Fibroblast of lung (primary cell): ENCODE results near the gene TRIM38.

Source experiments
- EZH2 ChIP-seq: IDR thresholded peaks from 2 replicates; pipeline ENCODE4 v1.5.1; 2012; ENCODE audit warnings: low read length, control low read depth, mild to moderate bottlenecking; ENCODE audit errors: missing control alignments
- TF ChIP-seq, protein P1 (sequence below), 2 donors: IDR thresholded peaks in 1 of 2; conservative IDR thresholded peaks in 1 of 2; 1 replicate in 1 of 2; 2 replicates in 1 of 2; pipeline ENCODE4 v1.5.1; 2011 to 2012; ENCODE audit warnings: low read length in 2 of 2, control low read depth in 1 of 2, inconsistent platforms in 1 of 2, low read depth in 1 of 2, mild to moderate bottlenecking in 1 of 2

- TF ChIP-seq, protein P1, sequence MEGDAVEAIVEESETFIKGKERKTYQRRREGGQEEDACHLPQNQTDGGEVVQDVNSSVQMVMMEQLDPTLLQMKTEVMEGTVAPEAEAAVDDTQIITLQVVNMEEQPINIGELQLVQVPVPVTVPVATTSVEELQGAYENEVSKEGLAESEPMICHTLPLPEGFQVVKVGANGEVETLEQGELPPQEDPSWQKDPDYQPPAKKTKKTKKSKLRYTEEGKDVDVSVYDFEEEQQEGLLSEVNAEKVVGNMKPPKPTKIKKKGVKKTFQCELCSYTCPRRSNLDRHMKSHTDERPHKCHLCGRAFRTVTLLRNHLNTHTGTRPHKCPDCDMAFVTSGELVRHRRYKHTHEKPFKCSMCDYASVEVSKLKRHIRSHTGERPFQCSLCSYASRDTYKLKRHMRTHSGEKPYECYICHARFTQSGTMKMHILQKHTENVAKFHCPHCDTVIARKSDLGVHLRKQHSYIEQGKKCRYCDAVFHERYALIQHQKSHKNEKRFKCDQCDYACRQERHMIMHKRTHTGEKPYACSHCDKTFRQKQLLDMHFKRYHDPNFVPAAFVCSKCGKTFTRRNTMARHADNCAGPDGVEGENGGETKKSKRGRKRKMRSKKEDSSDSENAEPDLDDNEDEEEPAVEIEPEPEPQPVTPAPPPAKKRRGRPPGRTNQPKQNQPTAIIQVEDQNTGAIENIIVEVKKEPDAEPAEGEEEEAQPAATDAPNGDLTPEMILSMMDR (conservative IDR thresholded peaks at IDR 0.05 in 1 of 2, IDR thresholded peaks at IDR 0.05 in 1 of 2; ENCODE audit: low read depth in 1 of 2, low read length in 2 of 2): no peak
- TF ChIP-seq EZH2: no peak
Measured at GRCh38 chr6:25946631-25947030, 16.0 kb upstream of the TRIM38 start.
